Breast epithelium (tissue), 3 donors: ENCODE measurements around the gene DOP1A.

Experiments used
- POLR2A ChIP-seq: fragments of 450-650 bp; IDR thresholded peaks from one replicate; pipeline ENCODE4 v1.6.1; 2016; ENCODE audit warnings: antibody characterized with exemption, mild to moderate bottlenecking, moderate library complexity
- POLR2AphosphoS5 ChIP-seq, 3 donors: sonication (generic); formaldehyde crosslinking; IDR thresholded peaks; one replicate each; pipeline ENCODE4 v1.6.1; 2017; ENCODE audit warnings: antibody characterized with exemption in 3 of 3
- TF ChIP-seq, protein P1 (sequence below), 3 donors: fragments of 450-650 bp; IDR thresholded peaks; one replicate each; pipeline ENCODE4 v1.5.1; 2016 to 2017; ENCODE audit warnings: antibody characterized with exemption in 3 of 3, mild to moderate bottlenecking in 3 of 3, moderate library complexity in 3 of 3

DNA sequence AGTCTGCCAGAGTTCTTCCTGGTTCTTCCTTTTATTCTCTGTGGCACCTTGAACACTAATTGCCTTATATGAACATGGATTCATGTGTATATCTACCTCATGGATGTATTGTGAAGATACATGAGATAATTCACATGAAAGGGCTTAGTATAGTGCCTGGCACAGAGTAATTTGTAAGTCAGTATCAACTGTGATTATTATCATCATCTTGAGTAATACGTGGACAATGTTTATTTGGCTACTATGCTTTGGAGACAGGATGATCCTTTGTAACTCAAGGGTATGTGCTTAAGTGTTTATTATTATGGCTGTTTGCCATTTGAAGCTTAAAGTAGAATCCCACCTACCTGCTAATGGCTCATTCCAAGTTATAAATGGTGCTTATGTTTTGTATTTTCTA is 16.0 kb downstream of the DOP1A start:
- TF ChIP-seq, protein P1, sequence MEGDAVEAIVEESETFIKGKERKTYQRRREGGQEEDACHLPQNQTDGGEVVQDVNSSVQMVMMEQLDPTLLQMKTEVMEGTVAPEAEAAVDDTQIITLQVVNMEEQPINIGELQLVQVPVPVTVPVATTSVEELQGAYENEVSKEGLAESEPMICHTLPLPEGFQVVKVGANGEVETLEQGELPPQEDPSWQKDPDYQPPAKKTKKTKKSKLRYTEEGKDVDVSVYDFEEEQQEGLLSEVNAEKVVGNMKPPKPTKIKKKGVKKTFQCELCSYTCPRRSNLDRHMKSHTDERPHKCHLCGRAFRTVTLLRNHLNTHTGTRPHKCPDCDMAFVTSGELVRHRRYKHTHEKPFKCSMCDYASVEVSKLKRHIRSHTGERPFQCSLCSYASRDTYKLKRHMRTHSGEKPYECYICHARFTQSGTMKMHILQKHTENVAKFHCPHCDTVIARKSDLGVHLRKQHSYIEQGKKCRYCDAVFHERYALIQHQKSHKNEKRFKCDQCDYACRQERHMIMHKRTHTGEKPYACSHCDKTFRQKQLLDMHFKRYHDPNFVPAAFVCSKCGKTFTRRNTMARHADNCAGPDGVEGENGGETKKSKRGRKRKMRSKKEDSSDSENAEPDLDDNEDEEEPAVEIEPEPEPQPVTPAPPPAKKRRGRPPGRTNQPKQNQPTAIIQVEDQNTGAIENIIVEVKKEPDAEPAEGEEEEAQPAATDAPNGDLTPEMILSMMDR (IDR thresholded peaks at IDR 0.05): no peak
- TF ChIP-seq POLR2AphosphoS5 (IDR thresholded peaks at IDR 0.05): no peak
- TF ChIP-seq POLR2A: no peak
